ENCODE data around the gene GABARAPL1.
"Not testable (repeated sequence)": the region's sequence is repeated elsewhere in the genome, so short reads cannot be mapped to it uniquely, and the experiment has no call there.

The GABARAPL1 gene

DNA sequence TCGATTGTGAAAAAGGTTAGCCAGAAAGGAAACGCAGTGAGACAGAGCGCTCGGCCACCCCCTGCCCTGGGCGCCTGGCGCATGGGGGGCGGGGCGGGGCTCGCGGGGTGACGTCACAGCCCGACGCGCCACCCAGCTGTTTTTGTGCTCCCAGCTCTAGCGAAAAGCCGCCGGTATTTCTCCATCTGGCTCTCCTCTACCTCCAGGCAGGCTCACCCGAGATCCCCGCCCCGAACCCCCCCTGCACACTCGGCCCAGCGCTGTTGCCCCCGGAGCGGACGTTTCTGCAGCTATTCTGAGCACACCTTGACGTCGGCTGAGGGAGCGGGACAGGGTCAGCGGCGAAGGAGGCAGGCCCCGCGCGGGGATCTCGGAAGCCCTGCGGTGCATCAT lies at the start of gene GABARAPL1:
Gene GABARAPL1, plus strand, starts transcription at position 139 of the 393 bp plus-strand sequence. Its CDS starts 253 bp downstream, at position 392.
- DNase-seq (ENCODE audit: low read depth in 2 of 2): peak; percentile 58 to 62

DNA sequence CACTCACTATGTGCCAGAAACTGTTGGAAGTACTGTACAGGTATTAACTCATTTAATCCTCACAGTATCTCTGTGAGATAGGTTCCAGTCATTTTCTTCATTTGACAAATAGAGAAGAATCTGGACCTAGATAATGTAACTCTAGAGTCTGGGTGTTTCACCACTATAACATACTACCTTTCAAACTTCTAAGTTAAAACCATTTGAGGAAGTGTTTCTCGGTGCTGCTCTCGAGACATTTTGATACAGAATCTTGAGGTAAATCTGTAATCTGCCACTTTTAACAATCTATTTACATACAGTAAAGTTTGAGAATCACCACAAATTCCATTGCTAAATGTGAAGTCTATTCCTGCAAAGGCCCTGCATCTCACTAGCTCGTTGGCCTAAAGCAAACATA lies 49.6 kb upstream of the GABARAPL1 start:
- DNase-seq (ENCODE audit: low read depth in 2 of 2): no peak

DNA sequence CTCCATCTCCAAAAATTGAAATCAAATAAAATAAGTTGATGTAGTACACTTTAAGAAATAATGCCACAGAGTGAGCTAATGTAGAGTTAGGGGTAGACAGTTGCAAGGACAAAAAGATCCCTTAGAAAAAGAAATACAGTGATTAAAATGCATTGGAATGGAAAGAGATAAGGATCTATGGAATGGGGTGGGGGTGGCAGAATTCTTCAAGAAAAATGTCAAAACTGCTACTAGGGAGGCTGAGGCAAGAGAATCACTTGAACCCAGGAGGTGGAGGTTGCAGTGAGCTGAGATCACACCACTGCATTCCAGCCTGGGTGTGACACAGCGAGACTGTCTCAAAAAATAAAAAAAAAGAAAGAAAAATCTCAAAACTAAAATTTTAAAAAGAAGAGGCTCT lies 47.3 kb upstream of the GABARAPL1 start:
- no peak for DNase-seq (ENCODE audit: low read depth in 2 of 2)

DNA sequence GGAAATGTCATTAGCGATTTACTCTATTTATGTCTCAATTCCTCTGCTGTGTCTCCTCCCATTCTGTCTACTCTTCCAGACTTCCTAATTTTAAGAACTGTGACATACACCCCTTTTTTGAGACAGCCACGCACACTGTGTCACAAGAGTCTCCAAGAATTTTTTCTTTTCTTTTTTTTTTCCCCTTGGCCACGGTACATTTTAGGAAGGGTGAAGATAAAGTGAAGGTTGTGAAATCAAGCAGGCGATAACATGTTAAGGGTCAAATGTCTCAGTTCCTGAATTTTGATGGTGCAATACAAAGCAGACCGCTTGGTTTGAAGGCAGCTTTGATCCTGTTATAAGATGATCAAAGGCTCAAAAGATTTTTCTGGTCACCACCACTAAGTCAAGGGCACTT lies 45.1 kb upstream of the GABARAPL1 start:
- DNase-seq (ENCODE audit: low read depth in 2 of 2): no peak

DNA sequence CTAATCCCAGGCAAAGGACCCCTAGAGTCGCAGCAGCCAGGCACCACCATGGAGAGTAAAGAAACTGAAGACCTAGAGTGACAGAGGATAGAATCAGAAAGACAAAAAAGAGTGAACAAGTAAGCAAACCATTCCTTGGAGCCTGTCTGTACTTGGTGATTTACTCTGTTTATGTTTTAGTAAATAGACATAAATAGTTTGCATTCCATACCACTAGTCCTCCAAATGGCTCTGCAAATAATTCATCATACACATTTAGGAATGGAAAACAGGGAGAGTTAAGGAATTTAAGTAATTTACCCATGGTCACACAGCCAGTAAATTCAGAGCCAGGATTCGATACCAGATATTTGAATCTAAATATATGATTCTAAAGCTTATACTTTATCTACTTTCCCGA lies 43.6 kb upstream of the GABARAPL1 start:
- DNase-seq (ENCODE audit: low read depth in 2 of 2): no peak

DNA sequence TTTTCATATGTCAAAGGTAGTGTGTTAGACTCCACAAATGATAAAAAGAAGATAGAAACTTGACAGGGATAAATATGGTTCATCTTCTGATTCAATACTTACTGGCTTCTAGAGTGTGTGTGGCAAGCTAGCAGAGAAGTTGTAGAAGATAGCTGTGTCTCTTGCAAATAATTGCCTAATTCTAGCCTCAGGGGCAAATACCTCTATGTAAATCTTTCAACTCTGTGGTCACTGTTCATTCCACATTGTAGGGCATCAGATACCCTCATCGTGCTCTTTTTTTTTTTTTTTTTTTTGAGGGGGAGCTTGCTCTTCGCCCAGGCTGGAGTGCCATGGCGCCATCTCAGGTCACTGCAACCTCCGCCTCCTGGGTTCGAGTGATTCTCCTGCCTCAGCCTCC lies 42.5 kb upstream of the GABARAPL1 start:
- no peak for DNase-seq (ENCODE audit: low read depth in 2 of 2)

DNA sequence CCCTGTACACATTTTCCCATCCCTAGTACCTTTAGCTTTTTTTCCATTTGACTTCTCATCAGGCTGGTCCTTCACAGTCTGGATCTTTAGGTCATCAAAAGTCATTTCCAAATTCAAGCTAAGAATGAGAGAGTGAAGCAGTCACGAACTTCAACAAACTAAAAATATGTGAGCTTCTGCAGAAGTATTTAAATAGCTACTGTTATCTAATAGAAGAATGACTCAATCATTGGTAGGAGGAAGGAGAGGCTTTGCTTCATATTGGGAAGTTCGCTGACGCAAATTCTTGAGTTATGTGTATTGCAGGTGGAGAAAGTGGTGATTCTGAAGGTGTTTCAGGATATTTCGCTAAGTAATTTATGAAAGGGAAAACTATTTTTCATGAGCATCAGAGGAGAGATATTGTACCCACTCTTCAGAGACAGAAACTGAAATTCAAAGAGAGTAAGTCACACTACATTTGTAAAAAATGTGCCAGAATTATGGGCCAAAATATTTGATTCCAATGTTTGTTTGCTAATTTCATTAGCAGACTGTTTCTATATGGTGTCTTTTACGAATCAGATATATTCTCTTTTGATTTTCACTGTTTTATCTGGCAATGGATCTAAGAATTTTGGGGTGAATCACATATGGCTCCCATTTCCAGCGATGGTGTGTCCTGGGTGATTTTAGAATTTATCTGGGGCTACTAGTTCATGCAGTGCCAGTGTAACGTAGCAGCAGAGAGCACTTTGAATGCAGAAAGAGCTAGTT lies 40.5 kb upstream of the GABARAPL1 start, which contains the start of gene OLR1:
Gene OLR1, minus strand, starts transcription at position 160 of the 756 bp plus-strand sequence. Its CDS starts 55 bp downstream, at position 105.
- DNase-seq (ENCODE audit: low read depth in 2 of 2): no peak

DNA sequence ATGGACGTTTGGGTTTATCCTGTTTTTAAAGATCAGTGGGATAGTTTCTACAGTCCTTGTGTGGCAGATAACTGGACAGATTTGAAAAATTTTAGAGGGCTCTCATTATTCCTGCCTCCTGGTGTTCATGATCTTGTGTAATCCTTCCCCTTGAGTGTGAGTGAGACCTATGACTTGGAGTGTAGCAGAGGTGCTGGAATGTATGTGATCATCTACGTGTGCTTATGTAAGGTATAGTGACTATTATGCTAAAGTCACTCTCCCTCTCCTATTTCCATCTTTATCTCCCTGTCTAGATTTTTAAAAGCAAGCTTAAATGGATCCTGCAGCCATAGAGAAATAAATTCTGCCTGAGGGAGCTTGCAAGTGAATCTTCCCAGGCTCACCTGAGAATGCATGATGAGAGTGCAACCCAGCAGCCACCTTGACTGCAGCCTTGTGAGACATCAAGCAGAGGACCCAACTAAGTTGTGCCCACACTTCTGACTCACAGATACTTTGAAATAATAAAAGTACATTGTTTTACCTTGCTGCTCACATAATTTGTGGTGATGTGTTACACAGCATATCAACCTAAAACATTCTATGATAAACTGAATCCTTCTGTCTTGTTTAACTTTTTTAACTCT lies 37.6 kb upstream of the GABARAPL1 start:
- no peak for DNase-seq (ENCODE audit: low read depth in 2 of 2)

DNA sequence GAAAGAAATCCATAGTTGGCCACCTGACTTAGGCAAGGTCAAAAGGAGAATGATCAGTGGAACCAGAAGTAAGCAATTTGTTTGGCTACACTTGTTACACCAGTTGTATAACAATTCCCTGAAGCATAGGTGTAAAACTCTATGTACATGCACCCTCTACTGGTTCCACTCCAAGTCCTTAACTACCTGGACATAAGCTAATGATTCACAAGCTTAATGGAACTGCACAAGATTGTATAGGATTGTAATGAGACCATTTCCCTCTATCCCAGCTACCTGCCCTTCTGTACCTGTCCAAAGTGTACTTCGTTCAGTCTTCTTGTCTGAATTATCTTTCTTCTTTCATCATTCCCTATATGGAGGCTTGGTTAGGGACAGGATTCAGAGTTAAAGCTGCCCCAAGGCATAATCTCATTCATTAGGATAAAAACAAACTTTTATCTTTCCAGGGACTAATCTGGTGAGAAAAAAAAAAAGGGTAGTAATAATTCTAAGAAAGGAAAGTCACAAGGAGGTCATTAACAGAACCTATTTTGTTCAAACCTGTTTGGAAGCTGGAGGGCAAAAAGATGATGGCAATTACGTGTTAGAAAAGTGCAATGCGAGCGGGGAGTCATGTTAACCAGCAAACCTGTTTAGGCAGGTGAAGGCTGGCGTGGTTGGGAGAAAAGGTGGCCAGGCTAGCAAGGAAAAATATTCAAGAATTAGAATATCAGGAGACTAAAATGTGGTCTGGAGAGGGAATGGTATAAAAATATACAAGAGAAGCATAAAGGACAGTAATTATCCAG lies 36.6 kb upstream of the GABARAPL1 start:
- DNase-seq (ENCODE audit: low read depth in 2 of 2): no peak

DNA sequence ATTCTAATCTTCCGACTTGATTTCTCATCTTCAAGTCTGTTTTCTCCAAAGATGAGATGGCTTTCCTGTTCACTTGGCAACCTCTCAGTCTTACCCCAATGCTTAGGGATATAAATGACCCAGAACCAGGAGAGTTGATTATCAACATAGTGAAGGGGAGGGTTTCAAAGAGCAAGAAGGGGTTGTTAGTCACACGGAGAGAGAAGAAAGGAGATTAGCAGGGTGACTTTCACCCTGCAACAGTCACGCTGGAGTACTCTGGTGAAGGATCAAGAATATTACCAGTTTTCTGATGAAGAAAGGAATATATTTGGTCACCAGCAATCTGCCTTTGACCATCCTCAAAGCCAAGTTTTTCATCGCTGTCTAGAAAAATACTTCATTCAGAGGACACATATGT lies 33.9 kb upstream of the GABARAPL1 start, which contains the start of gene TMEM52B:
Gene TMEM52B, plus strand, starts transcription at position 212 of the 400 bp plus-strand sequence. CDS start 543 bp downstream, outside the sequence.
- no peak for DNase-seq (ENCODE audit: low read depth in 2 of 2)

DNA sequence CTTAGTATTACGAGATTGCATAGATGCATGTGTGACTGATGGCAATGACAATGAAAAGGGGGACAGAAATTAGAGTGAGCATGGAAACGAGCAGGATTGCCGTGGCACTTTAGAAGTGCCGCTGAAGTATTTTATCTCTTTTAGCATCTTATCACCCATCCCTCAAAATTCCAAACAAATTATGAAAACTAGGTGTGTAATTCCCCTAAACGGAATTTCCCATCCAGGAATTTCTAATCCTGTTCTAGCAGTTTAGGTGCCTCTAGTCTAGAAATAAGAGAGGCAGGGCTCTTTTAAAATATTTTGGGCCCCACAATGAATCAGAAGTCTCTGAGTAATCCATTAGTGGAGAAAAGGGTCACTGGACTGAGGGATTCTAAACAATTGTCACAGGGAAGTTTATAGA lies 32.9 kb upstream of the GABARAPL1 start:
- no peak for DNase-seq (ENCODE audit: low read depth in 2 of 2)

DNA sequence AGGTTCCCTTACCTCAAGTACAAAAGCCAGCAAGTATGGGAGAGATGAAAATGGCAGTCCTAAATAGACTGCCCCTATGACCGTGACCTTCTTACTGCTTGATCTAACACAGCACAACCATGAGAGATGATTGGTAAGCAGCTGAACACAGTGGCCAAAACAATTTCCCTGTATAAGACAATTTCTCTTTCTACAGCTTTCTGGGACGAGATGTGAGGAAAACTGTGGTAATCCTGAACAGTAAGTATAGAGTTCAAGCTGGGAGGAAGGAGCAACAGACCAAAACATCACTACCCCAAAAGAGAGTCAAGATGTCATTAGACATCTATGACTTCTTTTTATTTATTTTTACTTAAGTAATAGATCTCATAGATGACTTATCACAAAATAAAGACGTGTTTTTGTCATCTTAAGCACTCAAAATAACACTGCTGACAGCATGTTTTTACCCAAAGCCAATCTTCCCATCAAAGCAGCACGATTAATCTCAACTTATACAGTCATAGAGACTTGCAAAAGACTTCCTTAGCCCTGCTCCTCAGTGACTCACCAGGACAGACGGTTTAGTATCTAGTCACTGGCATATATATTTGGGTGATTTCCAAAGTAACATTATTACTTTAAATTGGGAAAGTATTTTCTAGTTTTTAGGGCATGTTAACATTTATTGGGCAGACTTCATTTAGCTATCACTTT lies 30.2 kb upstream of the GABARAPL1 start:
- DNase-seq (ENCODE audit: low read depth in 2 of 2): no peak

DNA sequence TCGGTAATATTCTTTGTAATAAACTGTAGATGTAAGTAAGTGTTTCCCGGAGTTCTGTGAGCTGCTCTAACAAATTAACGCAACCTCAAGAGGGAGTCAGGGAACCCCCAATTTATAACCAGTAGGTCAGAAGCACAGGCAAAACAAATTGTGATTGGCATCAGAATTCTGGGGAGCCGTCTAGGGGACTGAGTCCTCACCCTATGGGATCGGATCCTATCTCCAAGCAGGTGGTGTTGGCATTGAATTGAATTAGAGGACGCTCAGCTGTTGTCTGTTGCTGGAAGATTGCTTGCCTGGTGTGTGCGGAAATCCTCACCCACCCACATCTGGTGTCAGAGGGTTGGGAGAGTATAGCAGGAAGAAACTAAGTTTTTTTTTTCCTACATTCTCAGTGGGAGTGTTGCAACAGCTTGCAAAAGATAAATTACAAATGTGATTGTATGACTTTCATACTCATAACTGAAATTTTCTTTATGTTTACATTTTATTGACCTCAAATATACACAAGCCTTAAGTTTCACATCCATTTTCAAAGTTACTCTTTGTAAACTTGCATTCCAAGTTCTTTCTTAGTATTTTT lies 28.3 kb upstream of the GABARAPL1 start:
- DNase-seq (ENCODE audit: low read depth in 2 of 2): no peak

DNA sequence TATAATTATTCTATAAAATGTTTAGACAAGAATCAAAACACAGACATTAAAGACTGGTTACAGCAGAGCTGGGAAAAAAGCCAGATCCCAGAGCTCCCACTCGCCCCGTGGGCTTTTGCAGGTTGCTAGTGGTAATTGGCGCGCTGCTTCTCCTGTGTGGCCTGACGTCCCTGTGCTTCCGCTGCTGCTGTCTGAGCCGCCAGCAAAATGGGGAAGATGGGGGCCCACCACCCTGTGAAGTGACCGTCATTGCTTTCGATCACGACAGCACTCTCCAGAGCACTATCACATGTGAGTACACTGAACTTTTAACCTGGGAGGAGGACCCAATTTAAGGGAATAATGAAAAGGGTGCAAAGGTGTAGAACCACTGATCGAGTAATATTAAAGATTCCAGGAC lies 26.4 kb upstream of the GABARAPL1 start:
- no peak for DNase-seq (ENCODE audit: low read depth in 2 of 2)

DNA sequence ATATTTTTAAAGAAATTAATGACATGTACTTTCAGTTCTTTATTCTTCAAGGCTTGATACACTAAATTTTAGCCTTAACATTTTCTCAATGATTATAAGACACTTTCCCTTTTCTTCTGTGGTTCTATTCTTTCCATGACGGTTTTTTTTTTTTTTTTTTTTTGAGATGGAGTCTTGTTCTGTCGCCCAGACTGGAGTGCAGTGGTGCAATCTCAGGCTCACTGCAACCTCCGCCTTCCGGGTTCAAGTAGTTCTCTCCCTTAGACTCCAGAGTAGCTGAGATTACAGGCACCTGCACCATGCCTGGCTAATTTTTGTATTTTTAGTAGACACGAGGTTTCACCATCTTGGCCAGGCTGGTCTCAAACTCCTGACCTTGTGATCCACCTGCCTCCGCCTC lies 25.7 kb upstream of the GABARAPL1 start:
- not testable (repeated sequence) for DNase-seq (ENCODE audit: low read depth in 2 of 2)

DNA sequence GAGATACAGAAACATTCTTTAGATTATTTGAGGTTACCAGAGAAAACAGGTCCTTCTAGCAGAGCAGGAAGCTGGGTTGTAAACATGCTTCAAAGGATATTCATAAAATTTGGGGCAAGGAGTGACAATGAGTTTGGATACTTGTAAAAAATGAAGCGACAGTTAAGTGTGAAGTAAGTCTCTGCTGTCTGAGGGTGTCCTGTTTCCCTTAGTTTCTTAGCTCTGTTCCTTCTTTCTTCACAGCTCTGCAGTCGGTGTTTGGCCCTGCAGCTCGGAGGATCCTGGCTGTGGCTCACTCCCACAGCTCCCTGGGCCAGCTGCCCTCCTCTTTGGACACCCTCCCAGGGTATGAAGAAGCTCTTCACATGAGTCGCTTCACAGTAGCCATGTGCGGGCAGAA lies 23.0 kb upstream of the GABARAPL1 start:
- no peak for DNase-seq (ENCODE audit: low read depth in 2 of 2)

DNA sequence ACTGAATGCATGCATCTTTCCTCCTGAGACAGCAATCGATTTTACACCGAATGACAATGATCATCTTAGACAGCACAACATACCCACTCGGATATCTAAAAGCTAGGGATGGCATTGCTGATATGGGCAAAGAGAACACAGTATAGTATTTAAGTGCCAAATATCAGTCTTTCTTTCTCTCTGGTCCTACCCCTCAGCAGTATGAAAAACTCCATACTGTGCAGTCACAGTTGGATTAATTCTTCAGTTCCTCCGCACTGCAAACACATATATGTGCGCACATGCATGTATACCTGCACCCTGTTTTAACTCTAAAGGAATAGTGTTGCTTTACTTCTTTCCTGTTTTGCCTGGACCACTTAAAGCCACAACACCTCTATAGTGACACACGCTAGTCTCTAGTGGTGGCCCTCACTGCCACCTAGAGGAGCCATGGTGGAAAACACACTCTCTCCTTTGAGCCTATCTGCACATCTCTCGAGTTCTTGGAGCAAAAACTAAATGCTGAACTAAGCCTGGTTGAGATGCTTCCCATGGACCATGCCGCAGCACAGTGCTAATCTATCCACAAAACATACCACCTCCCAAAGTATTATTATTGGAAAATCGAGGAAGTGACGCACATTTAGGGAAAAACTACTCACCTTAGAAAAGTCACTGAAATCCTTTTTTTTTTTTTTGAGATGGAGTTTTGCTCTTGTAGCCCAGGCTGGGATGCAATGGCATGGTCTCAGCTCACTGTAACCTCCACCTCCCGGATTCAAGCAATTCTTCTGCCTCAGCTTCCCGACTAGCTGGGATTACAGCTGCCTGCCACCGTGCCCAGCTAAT lies 21.9 kb upstream of the GABARAPL1 start:
- peak in 1 of 2 donors; percentile 23 for DNase-seq (ENCODE audit: low read depth in 2 of 2)

DNA sequence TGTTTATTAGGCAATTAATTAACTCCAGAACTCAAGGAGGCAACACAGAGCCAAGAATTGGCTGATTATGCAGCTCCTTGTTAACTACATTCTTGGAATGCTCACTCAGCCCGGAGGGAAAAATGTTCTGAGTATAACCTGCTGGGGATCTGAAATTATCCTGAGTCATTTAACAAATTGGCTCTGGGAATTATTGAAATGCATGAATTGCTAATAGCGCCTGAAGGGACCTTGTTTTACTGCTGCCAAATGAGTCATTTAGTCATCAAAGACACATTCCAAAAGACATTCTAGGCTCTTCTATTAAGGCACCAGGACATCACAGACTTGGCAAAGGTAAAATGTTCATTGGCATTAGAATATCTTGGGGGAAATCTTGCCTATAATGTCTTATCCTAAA lies 20.8 kb upstream of the GABARAPL1 start:
- no peak for DNase-seq (ENCODE audit: low read depth in 2 of 2)

DNA sequence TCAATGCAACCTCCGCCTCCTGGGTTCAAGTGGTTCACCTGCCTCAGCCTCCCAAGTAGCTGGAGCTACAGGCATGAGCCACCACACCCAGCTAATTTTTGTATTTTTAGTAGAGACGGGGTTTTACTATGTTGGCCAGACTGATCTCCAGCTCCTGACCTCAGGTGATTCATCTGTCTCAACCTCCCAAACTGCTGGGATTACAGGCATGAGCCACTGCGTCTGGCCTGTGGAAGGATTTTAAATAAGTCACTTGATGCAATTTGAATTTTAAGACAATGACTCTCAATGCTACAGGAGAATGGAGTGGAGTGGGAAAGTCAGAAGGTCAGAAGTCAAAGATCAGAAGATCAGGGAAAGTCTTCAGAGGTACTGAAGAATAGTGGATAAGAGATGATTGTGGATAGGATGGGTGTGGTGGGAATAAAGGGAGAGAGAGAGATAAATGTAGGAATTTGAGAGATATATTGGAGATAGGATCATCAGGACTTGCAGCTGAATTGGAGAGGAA lies 18.5 kb upstream of the GABARAPL1 start:
- no peak for DNase-seq (ENCODE audit: low read depth in 2 of 2)

DNA sequence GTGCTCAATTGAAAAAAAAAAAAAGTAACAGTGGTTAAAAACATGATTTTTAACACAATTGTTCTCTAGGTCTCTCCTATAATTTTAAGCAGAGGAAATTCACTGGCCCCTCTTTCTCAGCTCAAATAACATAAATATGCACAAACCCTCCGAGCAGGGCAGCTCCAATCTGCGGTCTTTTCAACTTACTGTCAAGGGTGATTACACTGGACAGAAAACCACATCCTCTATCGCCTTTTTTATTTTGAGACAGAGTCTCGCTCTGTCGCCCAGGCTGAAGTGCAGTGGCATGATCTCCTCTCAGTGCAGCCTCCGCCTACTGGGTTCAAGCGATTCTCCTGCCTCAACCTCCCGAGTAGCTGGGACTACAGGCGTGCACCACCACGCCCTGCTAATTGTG lies 16.5 kb upstream of the GABARAPL1 start:
- DNase-seq (ENCODE audit: low read depth in 2 of 2): no peak

Data from stimulated activated CD8-positive, alpha-beta memory T cell treated with anti-CD3 and anti-CD28 coated beads, Interleukin-2, amount 100 ng/mL, for 48 hours (primary cell).